ENCODE measurements around the gene IP6K1.
"Not testable (repeated sequence)": the region's sequence is repeated elsewhere in the genome, so short reads cannot be mapped to it uniquely, and the experiment has no call there.

The IP6K1 gene

DNA sequence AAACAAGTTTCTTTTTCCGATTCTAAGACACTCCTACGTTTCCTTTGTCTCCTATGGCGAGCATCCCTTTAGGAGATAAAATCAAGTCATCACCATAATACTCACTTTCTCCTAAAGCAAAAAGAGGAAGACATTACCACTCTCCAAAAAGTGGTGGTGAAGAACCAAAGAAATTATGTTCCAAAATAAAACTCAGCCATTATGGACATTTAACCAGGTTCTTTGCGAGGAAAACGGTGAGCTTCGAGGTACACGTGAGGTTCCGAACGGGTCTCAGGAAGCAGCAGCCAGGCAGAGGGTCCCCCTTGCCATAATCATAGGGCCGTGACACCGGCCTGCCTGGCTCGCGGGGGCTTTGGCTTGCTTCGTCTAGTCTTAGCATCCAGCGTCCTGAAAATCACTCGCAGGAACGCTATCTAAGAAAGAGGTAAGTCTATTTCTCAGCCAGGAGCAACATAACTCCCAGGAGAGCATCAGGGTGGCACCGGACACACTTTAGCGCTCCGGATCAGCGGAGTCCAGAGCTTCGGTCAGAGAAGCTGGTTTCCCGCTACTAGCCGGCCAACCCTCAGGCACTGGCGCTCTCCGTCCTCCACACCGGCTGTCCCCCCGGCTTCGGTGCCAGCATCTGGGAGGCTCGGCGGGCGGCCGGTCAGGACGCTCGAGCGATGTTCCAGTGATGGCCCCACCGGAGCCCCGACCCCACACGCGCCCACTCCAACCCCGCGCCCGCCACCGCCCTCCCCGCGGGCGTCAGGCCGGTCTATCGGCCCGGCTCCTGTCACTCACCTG is 581 bp downstream of the IP6K1 start:
- Histone ChIP-seq H3K4me1 (ENCODE audit: insufficient read depth, low read length) (peaks cover 5% of the 10 kb centered on the region), H3K9me3 (ENCODE audit: control insufficient read depth, insufficient read depth, low read length) (no peaks in the 10 kb centered on the region), H3K9ac (ENCODE audit: low read depth, low read length) (peak overlapping the region; percentile 92), H3K36me3 (ENCODE audit: insufficient read depth, low read length) (peaks cover 4% of the 10 kb centered on the region; the same call in 1 of the 2 replicates)

DNA sequence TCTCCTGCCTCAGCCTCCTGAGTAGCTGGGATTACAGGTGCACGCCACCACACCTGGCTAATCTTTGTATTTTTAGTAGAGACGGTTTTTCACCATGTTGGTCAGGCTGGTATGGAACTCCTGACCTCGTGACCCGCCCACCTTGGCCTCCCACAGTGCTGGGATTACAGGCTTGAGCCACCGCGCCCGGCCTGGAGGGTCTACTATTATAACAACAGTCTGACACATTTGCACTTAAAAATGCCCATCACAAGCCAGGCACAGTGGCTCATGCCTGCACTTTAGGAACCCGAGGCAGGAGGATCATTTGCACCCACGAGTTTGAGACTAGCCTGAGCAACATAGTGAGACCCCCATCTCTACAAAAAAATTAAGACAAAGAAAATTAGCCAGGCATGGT is 4.1 kb downstream of the IP6K1 start:
- not testable (repeated sequence) for H3K9ac ChIP-seq (ENCODE audit: low read depth, low read length); H3K9me3 ChIP-seq (ENCODE audit: control insufficient read depth, insufficient read depth, low read length); H3K4me1 ChIP-seq (ENCODE audit: insufficient read depth, low read length); H3K36me3 ChIP-seq (ENCODE audit: insufficient read depth, low read length)

DNA sequence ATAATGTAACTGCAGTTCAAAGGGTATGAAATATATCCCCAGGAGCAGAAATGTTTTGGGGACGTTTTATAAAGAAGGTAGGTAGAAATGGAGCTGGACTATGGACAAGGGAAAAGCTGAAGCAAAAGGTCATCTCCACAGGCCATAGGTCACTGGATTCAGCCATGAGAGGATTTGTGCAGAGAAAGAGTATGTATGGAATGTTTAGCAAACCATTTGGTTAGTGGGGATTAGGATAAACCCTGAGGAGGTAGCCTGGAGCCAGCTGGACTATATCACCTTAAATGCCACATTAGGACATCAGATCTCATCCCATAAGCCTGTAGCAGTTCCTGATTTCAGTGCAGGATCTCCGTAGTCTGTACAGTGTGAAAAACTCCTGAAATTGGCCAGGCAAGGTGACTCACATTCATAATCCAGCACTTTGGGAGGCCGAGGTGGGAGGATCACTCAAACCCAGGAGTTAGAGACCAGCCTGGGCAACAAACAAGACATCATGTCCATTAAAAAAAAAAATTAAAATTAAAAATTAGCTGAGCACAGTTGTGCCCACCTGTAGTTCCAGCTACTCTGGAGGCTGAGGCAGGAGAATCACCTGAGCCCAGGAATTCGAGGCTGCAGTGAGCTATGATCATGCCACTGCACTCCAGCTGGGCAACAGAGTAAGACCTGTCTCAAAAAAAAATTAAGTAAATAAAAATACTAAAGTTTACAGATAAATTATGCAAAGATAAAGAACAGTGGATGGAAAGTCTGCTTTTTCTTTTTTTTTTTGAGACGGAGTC is 4.7 kb downstream of the IP6K1 start:
- no peaks in the 10 kb centered on the region; the same call in 1 of the 2 replicates for H3K4me1 ChIP-seq (ENCODE audit: insufficient read depth, low read length)
- peaks cover 4% of the 10 kb centered on the region; the same call in 1 of the 2 replicates for H3K36me3 ChIP-seq (ENCODE audit: insufficient read depth, low read length)
- H3K9me3 ChIP-seq (ENCODE audit: control insufficient read depth, insufficient read depth, low read length): no peaks in the 10 kb centered on the region
- no peak overlapping the region for H3K9ac ChIP-seq (ENCODE audit: low read depth, low read length)

DNA sequence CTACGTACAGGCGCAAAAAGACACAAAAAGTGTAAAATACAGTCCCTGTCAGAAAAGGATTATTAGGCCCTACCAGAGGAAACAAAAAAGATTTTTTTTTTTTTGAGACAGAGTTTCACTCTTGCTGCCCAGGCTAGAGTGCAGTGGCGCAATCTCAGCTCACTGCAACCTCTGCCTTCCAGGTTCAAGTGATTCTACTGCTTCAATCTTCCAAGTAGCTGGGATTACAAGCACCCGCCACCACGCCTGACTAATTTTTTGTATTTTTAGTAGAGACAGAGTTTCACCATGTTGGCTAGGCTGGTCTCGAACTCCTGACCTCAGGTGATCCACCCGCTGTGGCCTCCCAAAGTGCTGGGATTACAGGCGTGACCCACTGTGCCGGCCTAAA is 5.4 kb downstream of the IP6K1 start:
- not testable (repeated sequence) for H3K4me1 ChIP-seq (ENCODE audit: insufficient read depth, low read length); H3K9ac ChIP-seq (ENCODE audit: low read depth, low read length); H3K9me3 ChIP-seq (ENCODE audit: control insufficient read depth, insufficient read depth, low read length); H3K36me3 ChIP-seq (ENCODE audit: insufficient read depth, low read length)

DNA sequence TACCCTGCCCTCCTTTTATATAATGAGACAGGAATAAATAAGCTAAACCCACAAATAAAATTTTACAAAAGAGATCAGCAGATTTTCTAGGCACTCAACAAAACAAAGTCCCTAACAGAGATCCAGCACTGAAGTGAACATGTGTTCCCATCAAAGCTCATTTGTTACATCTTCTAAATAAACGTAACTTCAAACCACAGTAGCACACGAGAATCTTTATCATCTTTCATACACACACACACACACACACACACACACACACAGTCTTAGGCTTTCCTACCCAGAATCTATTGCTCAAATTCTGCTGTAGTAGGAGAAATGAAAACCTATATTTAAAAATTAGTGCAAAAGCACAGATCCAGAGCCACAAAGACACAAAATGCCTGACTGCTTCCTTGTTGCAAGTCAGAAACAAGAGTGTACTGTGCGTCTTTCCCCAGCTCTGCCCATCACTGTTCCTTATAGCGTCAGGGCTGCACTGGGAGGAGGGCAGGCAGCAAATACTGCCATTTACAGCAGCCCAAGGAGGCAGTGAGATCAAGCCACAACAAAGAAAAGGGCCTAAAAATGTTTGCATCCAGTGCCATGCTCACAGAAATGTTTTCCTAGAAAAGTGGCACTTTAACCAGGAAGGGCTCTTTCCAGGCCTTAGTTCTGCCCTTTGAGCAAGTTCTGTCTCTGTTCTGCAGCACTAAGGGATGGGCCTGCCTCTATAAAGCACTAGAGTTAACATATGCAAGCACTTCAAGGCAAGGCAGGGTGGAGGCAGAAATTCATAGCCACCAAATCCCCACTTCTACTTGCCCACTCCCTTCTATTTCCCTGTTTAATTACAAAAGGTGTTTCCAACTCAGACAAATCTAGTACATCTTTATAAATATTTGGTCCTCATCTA is 6.0 kb downstream of the IP6K1 start:
- Histone ChIP-seq H3K4me1 (ENCODE audit: insufficient read depth, low read length) (no peaks in the 10 kb centered on the region), H3K9ac (ENCODE audit: low read depth, low read length) (no peak overlapping the region), H3K36me3 (ENCODE audit: insufficient read depth, low read length) (peaks cover 4% of the 10 kb centered on the region; the same call in 1 of the 2 replicates), H3K9me3 (ENCODE audit: control insufficient read depth, insufficient read depth, low read length) (no peaks in the 10 kb centered on the region)

DNA sequence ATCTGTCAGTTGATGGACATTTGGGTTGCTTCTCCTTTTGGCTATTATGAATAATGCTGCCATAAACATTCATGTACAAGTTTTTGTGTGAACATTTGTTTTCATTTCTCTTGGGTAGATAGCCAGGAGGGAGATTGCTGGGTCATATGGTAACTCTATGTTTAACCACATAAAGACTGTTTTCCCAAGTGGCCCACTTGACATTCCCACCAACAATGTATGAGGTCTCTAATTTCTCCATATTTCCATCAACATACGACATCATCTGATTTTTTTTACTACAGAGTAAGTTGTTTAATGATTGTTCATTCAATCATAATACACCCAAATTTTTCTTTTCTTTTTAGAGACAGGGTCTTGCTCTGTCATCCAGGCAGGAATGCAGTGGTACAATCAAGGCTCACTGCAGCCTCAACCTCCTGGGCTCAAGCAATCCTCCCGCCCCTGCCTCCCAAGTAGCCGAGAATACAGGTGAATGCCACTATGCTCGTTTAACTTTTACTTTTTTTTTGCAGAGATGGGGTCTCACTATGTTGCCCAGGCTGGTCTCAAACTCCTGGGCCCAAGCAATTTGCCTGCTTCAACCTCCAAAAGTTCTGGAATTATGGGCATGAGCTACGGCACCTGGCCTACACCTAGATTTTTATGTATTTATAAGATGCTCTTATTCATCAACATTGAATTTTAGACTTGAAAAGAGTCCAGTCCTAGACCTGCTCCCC is 6.8 kb downstream of the IP6K1 start:
- Histone ChIP-seq H3K9me3 (ENCODE audit: control insufficient read depth, insufficient read depth, low read length) (no peaks in the 10 kb centered on the region), H3K9ac (ENCODE audit: low read depth, low read length) (no peak overlapping the region), H3K36me3 (ENCODE audit: insufficient read depth, low read length) (peaks cover 4% of the 10 kb centered on the region), H3K4me1 (ENCODE audit: insufficient read depth, low read length) (no peaks in the 10 kb centered on the region)

DNA sequence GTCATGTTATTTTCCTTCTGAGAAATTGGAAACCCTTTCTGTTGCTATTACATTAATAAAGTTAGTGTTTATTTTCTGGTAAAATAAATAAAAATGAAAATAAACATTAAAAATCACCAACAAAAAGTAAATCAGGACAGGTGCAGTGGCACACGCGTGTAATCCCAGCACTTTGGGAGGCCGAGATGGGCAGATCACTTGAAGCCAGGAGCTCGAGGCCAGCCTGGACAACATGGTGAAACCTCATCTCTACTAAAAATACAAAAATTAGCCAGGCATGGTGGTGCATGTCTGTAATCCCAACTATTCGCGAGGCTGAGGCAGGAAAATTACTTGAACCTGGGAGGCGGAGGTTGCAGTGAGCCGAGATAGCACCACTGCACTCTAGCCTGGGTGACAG is 10.2 kb downstream of the IP6K1 start:
- not testable (repeated sequence) for H3K9me3 ChIP-seq (ENCODE audit: control insufficient read depth, insufficient read depth, low read length); H3K36me3 ChIP-seq (ENCODE audit: insufficient read depth, low read length); H3K9ac ChIP-seq (ENCODE audit: low read depth, low read length); H3K4me1 ChIP-seq (ENCODE audit: insufficient read depth, low read length)

DNA sequence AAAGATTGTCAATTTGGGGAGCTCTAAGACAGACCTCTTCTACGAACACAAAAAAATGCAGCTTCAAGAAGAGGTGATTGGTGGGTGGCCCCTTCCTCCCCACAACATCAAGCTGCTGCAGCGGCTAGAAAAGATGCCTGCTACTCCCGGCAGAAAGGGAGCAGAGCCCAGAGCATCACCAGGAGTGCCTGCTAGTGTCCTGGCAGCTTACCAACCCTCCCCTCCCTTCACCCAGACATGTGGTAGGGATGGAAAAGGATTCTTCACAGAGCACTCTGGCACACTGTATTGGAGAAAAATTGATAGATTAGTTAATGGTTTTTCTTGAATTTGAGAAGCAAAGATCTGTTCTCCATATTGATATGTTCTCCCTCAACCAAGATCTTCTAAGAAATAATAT is 10.8 kb downstream of the IP6K1 start:
- Histone ChIP-seq H3K9me3 (ENCODE audit: control insufficient read depth, insufficient read depth, low read length) (no peaks in the 10 kb centered on the region), H3K4me1 (ENCODE audit: insufficient read depth, low read length) (no peaks in the 10 kb centered on the region), H3K9ac (ENCODE audit: low read depth, low read length) (no peak overlapping the region), H3K36me3 (ENCODE audit: insufficient read depth, low read length) (no peaks in the 10 kb centered on the region; the same call in 1 of the 2 replicates)

DNA sequence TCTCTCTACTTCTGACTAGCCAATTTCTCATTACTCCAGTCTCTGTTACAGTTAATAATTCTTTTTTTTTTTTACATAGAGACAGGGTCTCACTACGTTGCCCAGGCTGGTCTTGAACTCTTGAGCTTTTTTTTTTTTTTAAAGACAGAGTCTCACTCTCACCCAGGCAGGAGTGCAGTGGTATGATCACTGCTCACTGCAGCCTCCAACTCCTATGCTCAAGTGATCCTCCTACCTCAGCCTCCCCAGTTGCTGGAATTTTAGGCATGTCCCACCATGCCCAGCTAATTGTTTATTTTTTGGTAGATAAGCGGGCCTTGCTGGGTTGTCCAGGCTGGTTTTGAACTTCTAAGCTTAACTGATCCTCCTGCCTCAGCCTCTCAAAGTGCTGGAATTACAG is 13.6 kb downstream of the IP6K1 start:
- no peak overlapping the region for H3K9ac ChIP-seq (ENCODE audit: low read depth, low read length)
- H3K36me3 ChIP-seq (ENCODE audit: insufficient read depth, low read length): no peaks in the 10 kb centered on the region; the same call in 1 of the 2 replicates
- no peaks in the 10 kb centered on the region for H3K4me1 ChIP-seq (ENCODE audit: insufficient read depth, low read length)
- no peaks in the 10 kb centered on the region for H3K9me3 ChIP-seq (ENCODE audit: control insufficient read depth, insufficient read depth, low read length)

DNA sequence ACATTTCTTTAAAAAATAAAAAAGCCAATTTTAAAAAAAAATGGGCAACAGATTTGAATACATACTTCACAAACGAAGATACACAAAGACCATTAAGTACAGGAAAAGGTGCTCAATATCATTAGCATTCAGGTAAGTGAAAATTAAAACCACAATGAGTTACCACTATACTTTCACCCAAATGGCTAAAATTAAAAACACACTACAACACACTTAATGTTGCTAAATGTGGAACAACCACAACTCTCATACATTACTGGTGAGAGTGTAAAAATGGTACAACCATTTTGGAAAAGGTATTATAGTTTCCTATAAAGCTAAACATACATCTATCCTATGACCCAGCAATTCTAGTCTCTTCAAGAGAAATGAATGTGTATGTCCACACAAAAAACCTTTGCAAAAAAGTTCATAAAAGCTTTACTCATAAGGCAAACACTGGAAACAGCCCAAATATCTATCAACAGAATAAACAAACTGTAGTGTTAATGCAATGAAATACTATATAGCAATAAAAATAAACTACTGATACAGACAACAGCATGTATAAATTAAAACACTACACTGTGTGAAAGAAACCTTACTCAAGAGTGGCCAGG is 14.9 kb downstream of the IP6K1 start:
- H3K9me3 ChIP-seq (ENCODE audit: control insufficient read depth, insufficient read depth, low read length): no peaks in the 10 kb centered on the region
- H3K36me3 ChIP-seq (ENCODE audit: insufficient read depth, low read length): no peaks in the 10 kb centered on the region; the same call in 1 of the 2 replicates
- no peak overlapping the region for H3K9ac ChIP-seq (ENCODE audit: low read depth, low read length)
- H3K4me1 ChIP-seq (ENCODE audit: insufficient read depth, low read length): no peaks in the 10 kb centered on the region

DNA sequence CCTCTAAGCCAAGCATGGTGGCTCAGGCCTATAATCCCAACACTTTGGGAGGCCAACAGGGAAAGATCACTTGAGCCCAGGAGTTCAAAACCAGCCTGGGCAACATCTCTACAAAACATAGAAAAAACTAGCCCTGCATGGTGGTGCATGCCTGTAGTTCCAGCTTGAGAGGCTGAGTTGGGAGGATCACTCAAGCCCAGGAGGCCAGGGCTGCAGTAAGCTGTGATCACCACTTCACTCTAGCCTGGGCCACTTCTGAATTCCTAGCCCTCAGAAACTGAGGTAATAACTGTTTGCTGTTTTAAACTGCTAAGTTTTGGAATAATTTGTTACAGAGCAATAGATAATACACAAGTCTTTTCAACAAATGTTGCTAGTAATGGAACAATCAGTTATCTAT is 16.4 kb downstream of the IP6K1 start:
- Histone ChIP-seq H3K36me3 (ENCODE audit: insufficient read depth, low read length) (no peaks in the 10 kb centered on the region), H3K4me1 (ENCODE audit: insufficient read depth, low read length) (no peaks in the 10 kb centered on the region), H3K9ac (ENCODE audit: low read depth, low read length) (no peak overlapping the region), H3K9me3 (ENCODE audit: control insufficient read depth, insufficient read depth, low read length) (no peaks in the 10 kb centered on the region)

DNA sequence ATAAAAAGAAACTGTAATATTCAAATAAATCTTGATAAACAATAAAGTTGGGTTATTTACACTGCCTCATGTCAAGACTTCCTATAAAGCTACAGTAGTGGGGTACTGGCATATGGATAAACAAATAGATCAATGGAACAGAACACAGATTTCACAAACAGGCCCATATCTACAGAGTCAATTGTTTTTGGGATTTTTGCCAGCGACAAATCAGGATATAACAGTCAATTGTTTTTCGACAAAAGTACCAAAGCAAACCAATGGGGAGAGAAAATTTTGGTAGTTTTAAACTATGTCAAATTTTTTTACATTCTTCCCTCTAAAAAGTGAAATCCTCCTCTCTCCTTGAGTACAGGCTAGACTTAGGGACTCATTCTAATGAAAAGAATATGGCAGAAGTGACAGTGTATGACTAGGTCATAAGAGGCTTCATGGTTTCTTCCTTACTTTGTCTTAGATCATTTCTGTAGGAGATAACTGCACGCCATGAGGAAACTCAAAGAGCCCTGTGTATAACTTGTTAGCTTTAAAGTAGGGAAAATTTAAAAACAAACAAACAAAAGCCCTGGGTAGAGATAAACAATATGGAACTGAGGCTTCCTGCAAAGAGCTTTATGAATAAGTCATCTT is 16.9 kb downstream of the IP6K1 start:
- Histone ChIP-seq H3K9me3 (ENCODE audit: control insufficient read depth, insufficient read depth, low read length) (no peaks in the 10 kb centered on the region), H3K36me3 (ENCODE audit: insufficient read depth, low read length) (no peaks in the 10 kb centered on the region), H3K4me1 (ENCODE audit: insufficient read depth, low read length) (no peaks in the 10 kb centered on the region), H3K9ac (ENCODE audit: low read depth, low read length) (no peak overlapping the region)

DNA sequence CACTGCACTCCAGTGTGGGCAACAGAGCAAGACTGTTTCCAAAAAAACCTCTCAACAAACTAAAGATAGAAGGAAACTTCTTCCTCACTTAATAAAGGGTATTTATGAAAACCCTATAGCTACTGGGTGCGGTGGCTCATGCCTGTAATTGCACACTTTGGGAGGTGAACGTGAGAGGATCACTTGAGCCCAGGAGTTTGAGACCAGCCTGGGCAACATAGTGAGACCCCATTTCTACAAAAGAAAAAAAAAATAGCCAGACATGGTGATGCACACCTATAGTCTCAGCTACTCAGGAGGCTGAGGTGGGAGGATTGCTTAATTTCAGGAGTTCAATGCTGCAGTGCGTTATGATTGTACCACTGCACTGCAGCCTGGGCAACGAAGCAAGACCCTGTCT is 22.4 kb downstream of the IP6K1 start:
- no peaks in the 10 kb centered on the region for H3K4me1 ChIP-seq (ENCODE audit: insufficient read depth, low read length)
- H3K36me3 ChIP-seq (ENCODE audit: insufficient read depth, low read length): no peaks in the 10 kb centered on the region
- no peaks in the 10 kb centered on the region for H3K9me3 ChIP-seq (ENCODE audit: control insufficient read depth, insufficient read depth, low read length)
- no peak overlapping the region for H3K9ac ChIP-seq (ENCODE audit: low read depth, low read length)
